Measurements from ENCODE around the gene CYGB.

DNA sequence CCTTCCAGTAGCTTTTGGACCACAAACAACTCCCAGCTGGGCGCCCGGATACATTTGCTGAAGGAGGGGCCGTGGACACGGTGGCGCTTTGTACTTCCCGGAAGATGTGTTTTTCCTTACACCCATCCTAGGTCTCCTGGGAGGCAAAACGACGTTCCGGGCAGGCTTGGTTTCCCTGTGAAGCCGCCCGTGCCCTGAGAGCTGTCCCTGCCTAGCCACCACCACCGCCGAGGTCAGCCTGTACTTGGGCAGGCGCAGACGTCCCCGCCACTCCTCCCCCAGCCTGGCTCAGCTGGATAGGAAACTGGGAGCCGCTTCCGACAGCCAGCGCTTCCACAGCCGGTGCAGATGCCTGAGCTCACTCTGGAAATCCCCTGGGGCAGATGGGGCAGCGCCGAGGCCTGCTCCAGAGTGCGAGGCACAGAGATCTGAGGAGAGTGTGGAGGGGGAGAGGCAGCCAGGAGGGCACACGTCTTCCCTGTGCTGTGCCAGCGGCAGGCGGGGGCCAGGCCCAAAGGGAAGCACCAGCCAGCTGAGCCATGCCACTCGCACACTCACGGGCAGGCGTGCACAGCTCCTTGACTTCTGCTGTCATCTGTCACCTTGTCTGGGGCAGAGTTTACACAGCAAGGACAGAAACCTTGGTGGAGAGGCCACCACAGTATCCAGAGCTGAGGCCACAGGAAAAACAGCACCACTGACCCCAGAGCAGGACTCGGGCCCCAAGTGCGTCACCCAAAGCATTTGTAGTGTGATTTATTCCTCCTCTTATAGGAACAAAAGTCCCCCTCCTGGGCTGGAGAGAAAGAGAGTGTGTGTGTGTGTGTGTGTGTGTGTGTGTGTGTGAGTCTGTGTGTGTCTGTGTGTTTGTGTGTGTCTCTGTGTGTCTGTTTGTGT, 39.3 kb downstream of the CYGB start:
- TF ChIP-seq CTCF (conservative IDR thresholded peaks at IDR 0.05; ENCODE audit: low read length), result no peak
- no peak for TF ChIP-seq EZH2phosphoT487 (IDR thresholded peaks at IDR 0.05; ENCODE audit: borderline replicate concordance, low read depth, low read length)
